HCT116 (cell line): ENCODE measurements around the gene ETS1.

Experiments
- CEBPB ChIP-seq: IDR thresholded peaks from 2 replicates; pipeline ENCODE4 v1.6.1; 2012; ENCODE audit warnings: low read depth
- EZH2 ChIP-seq: fragments of 200-600 bp; sonication (generic); IDR thresholded peaks from 2 replicates; pipeline ENCODE4 v1.6.1; 2017; ENCODE audit warnings: antibody characterized with exemption, mixed run types
- JUND ChIP-seq: IDR thresholded peaks from 2 replicates; pipeline ENCODE4 v1.6.1; 2012
- POLR2A ChIP-seq: IDR thresholded peaks from 2 replicates; pipeline ENCODE4 v1.7.0; 2011; ENCODE audit warnings: borderline replicate concordance; ENCODE audit not compliant: insufficient read depth, insufficient read length; ENCODE audit errors: extremely low read depth
- POLR2AphosphoS5 ChIP-seq: IDR thresholded peaks from 2 replicates; pipeline ENCODE4 v1.6.1; 2011; ENCODE audit warnings: mild to moderate bottlenecking, low read depth, low read length, moderate library complexity
- SIN3A ChIP-seq: IDR thresholded peaks from 2 replicates; pipeline ENCODE4 v1.6.1; 2012; ENCODE audit warnings: low read depth
- SP1 ChIP-seq: IDR thresholded peaks from 2 replicates; pipeline ENCODE4 v1.6.1; 2012; ENCODE audit warnings: low read depth
- TCF7L2 ChIP-seq: IDR thresholded peaks from 2 replicates; pipeline ENCODE4 v1.7.0; 2011; ENCODE audit warnings: borderline replicate concordance, inconsistent platforms; ENCODE audit not compliant: insufficient read depth, insufficient read length; ENCODE audit errors: extremely low read depth
- ZFX ChIP-seq: fragments of 450-650 bp; IDR thresholded peaks from 2 replicates; pipeline ENCODE4 v1.6.1; 2017
- ZNF274 ChIP-seq: fragments of 200-500 bp; sonication (Bioruptor generic); IDR thresholded peaks from 2 replicates; pipeline ENCODE4 v1.6.1; 2014; ENCODE audit warnings: mild to moderate bottlenecking, low read depth, low read length, inconsistent platforms
- TF ChIP-seq, protein P1 (sequence below), 3 experiments: fragments of 200-600 bp in 1 of 3; sonication (generic) in 1 of 3; IDR thresholded peaks in 2 of 3; conservative IDR thresholded peaks in 1 of 3; 2 replicates each; pipeline ENCODE4 v1.5.1; 2012 to 2017; ENCODE audit warnings: low read depth in 2 of 3, low read length in 2 of 3, antibody characterized with exemption in 1 of 3, borderline replicate concordance in 1 of 3, control low read depth in 1 of 3, mild to moderate bottlenecking in 1 of 3, mixed read lengths in 1 of 3, mixed run types in 1 of 3, moderate library complexity in 1 of 3; ENCODE audit not compliant: insufficient read depth in 1 of 3

- TF ChIP-seq, protein P1, sequence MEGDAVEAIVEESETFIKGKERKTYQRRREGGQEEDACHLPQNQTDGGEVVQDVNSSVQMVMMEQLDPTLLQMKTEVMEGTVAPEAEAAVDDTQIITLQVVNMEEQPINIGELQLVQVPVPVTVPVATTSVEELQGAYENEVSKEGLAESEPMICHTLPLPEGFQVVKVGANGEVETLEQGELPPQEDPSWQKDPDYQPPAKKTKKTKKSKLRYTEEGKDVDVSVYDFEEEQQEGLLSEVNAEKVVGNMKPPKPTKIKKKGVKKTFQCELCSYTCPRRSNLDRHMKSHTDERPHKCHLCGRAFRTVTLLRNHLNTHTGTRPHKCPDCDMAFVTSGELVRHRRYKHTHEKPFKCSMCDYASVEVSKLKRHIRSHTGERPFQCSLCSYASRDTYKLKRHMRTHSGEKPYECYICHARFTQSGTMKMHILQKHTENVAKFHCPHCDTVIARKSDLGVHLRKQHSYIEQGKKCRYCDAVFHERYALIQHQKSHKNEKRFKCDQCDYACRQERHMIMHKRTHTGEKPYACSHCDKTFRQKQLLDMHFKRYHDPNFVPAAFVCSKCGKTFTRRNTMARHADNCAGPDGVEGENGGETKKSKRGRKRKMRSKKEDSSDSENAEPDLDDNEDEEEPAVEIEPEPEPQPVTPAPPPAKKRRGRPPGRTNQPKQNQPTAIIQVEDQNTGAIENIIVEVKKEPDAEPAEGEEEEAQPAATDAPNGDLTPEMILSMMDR (IDR thresholded peaks at IDR 0.05 in 2 of 3, conservative IDR thresholded peaks at IDR 0.05 in 1 of 3; ENCODE audit: borderline replicate concordance in 1 of 3, insufficient read depth in 1 of 3, low read depth in 2 of 3, low read length in 2 of 3): no peak
- TF ChIP-seq ZNF274 (no peak), SIN3A (no peak), SP1 (no peak), POLR2A (no peak), ZFX (no peak), TCF7L2 (no peak), JUND (no peak), POLR2AphosphoS5 (no peak), EZH2 (no peak), CEBPB (no peak)
Observed at GRCh38 chr11:128574576-128575011, 12.8 kb downstream of the ETS1 start.
